RWPE1 (cell line): Measurements from ENCODE around the gene MYL5.

ENCODE experiments used
- CTCF ChIA-PET: fragments of 350-600 bp; sonication (Branson Sonifier 250); formaldehyde crosslinking; extraction: SDS; loops from one replicate; lab custom pipeline; 2021; lab: Yijun Ruan, JAX
- POLR2A ChIA-PET: fragments of 400-600 bp; formaldehyde crosslinking; extraction: SDS; loops from one replicate; lab custom pipeline; 2020; ENCODE audit warnings: antibody characterized with exemption; ENCODE audit not compliant: low non-redundant PET; lab: Yijun Ruan, JAX
- DNase-seq: peaks from one replicate; pipeline ENCODE4 v3.0.0; 2012; ENCODE audit warnings: low spot score
- H3K27ac ChIP-seq: fragments of 450-650 bp; 2 replicates; pipeline ENCODE4 v1.5.1; 2017
- CTCF ChIP-seq: fragments of 450-650 bp; conservative IDR thresholded peaks from 2 replicates; pipeline ENCODE4 v1.5.1; 2017; ENCODE audit warnings: low read depth, mild to moderate bottlenecking

Gene MYL5

GRCh38 chr4:721261-722168 lies 47.2 kb downstream of the MYL5 start:
- H3K27ac ChIP-seq: peak overlapping the region; percentile 75
- ChIA-PET CTCF (interaction anchor here (0.5 to 1.4 kb wide), 3 partner anchors 21 to 45 kb away, joined by 3 to 7 read pairs (median 4); no protein-coding TSS in a partner anchor), POLR2A (no interaction called here)
- TF ChIP-seq CTCF: no peak
- DNase-seq: peak; percentile 12

- no peak for TF ChIP-seq CTCF
- DNase-seq: no peak
- ChIA-PET POLR2A (no interaction called here), CTCF (interaction anchor here (0.5 kb wide), 1 partner anchor 45 kb away, joined by 4 read pairs; no protein-coding TSS in a partner anchor)
- H3K27ac ChIP-seq: peak overlapping the region; percentile 75; the same call in 1 of the 2 replicates
These were observed 47.9 kb downstream of the MYL5 start for GRCh38 chr4:722169-722725.

- H3K27ac ChIP-seq: no peak overlapping the region
- ChIA-PET POLR2A (no interaction called here), CTCF (no interaction called here)
- TF ChIP-seq CTCF: no peak
- DNase-seq: no peak
These were observed 48.6 kb downstream of the MYL5 start for GRCh38 chr4:722851-723360.

- no peak for DNase-seq
- POLR2A ChIA-PET: no interaction called here
- H3K27ac ChIP-seq: peak overlapping the region; percentile 9
- no peak for TF ChIP-seq CTCF
- CTCF ChIA-PET: interaction anchor here (0.6 kb wide), 1 partner anchor 15 kb away, joined by 3 read pairs; no protein-coding TSS in a partner anchor
These were observed 49.6 kb downstream of the MYL5 start for GRCh38 chr4:723751-724530.

- H3K27ac ChIP-seq: peak overlapping the region; percentile 25; the same call in 1 of the 2 replicates
- ChIA-PET CTCF (interaction anchor here (0.6 kb wide), 1 partner anchor 101 kb away, joined by 3 read pairs; no protein-coding TSS in a partner anchor), POLR2A (no interaction called here)
- DNase-seq: no peak
- TF ChIP-seq CTCF: no peak
These were observed 51.3 kb downstream of the MYL5 start for GRCh38 chr4:725391-726234.
